Vagina (tissue), 2 donors: ENCODE results near the gene SETD3. TPM values are rescaled to one million over a fixed set of nuclear protein-coding genes. Genes with fewer than 3 reads are reported as not detected.
A peak's percentile ranks its signal among the peaks of the same experiment; 100 is the strongest.

Source experiments
- DNase-seq, 2 donors: peaks; one replicate each; pipeline ENCODE4 v3.0.0-alpha.2; 2017; ENCODE audit errors: extremely low spot score in 2 of 2
- H3K27ac ChIP-seq: fragments of 200-600 bp; sonication (generic); one replicate; pipeline ENCODE4 v1.5.1; 2019
- H3K27me3 ChIP-seq: fragments of 200-600 bp; sonication (generic); one replicate; pipeline ENCODE4 v1.5.1; 2019
- H3K36me3 ChIP-seq, 2 donors: fragments of 200-600 bp; sonication (generic); one replicate each; pipeline ENCODE4 v1.5.1; 2017 to 2019
- H3K4me1 ChIP-seq: fragments of 200-600 bp; sonication (generic); one replicate; pipeline ENCODE4 v1.5.1; 2019
- H3K4me3 ChIP-seq, 2 donors: fragments of 200-600 bp; sonication (generic); 1 replicate in 1 of 2; 2 replicates in 1 of 2; pipeline ENCODE4 v1.5.1; 2016 to 2019
- H3K9me3 ChIP-seq: fragments of 200-600 bp; sonication (generic); one replicate; pipeline ENCODE4 v1.5.1; 2019
- POLR2A ChIP-seq, 2 donors: fragments of 450-650 bp; IDR thresholded peaks; one replicate each; pipeline ENCODE4 v1.6.1; 2017; ENCODE audit warnings: antibody characterized with exemption in 2 of 2, mild to moderate bottlenecking in 2 of 2, moderate library complexity in 2 of 2
- POLR2AphosphoS5 ChIP-seq, 2 donors: sonication (generic); formaldehyde crosslinking; IDR thresholded peaks; one replicate each; pipeline ENCODE4 v1.9.0; 2017; ENCODE audit warnings: antibody characterized with exemption in 2 of 2, mild to moderate bottlenecking in 2 of 2, low read depth in 1 of 2; ENCODE audit not compliant: insufficient read depth in 1 of 2
- intact Hi-C: fragments of 100-400 bp; cut with DNase I; formaldehyde crosslinking; loops from one replicate; pipeline ENCODE4 v1.15.1; 2023
- total RNA-seq: library from RNA; depleted of rRNA; stranded (reverse); fragments of >200 nt; gene quantifications from one replicate; pipeline ENCODE4 v1.2.3, GENCODE V29; 2016
- TF ChIP-seq, protein P1 (sequence below), 3 experiments: fragments of 450-650 bp in 2 of 3; fragments of 200-600 bp in 1 of 3; sonication (generic) in 1 of 3; IDR thresholded peaks; one replicate each; pipeline ENCODE4 v1.5.1; 2017 to 2019; ENCODE audit warnings: antibody characterized with exemption in 3 of 3, mild to moderate bottlenecking in 2 of 3, moderate library complexity in 2 of 3

The SETD3 gene
- total RNA-seq, 1 donor from 2014 or later, result 49.8 TPM

DNA sequence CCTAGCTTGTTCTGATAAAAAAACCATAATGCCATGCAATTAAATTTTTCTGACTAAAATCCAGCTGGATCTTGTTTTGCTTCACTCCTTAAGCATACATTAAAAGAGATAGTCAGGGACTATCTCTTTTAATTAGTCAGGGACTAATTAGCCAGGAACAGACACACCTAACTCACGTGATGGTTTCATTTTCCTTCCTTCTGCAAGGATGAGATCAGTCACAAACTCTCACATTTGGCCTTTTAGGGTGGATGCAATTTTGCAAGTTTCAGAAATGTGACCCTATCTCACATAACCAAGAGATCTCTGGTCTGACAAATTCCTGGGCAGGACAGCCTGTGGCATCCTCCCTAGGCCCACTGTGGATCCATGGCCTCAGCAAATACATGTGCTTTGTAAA lies 62.4 kb downstream of the SETD3 start:
- H3K4me1 ChIP-seq, result no peaks in the 10 kb centered on the region
- intact Hi-C loops, result no loop called here
- TF ChIP-seq POLR2AphosphoS5 (IDR thresholded peaks at IDR 0.05; ENCODE audit: insufficient read depth in 1 of 2, low read depth in 1 of 2) (no peak), POLR2A (IDR thresholded peaks at IDR 0.05) (no peak)
- TF ChIP-seq, protein P1, sequence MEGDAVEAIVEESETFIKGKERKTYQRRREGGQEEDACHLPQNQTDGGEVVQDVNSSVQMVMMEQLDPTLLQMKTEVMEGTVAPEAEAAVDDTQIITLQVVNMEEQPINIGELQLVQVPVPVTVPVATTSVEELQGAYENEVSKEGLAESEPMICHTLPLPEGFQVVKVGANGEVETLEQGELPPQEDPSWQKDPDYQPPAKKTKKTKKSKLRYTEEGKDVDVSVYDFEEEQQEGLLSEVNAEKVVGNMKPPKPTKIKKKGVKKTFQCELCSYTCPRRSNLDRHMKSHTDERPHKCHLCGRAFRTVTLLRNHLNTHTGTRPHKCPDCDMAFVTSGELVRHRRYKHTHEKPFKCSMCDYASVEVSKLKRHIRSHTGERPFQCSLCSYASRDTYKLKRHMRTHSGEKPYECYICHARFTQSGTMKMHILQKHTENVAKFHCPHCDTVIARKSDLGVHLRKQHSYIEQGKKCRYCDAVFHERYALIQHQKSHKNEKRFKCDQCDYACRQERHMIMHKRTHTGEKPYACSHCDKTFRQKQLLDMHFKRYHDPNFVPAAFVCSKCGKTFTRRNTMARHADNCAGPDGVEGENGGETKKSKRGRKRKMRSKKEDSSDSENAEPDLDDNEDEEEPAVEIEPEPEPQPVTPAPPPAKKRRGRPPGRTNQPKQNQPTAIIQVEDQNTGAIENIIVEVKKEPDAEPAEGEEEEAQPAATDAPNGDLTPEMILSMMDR (IDR thresholded peaks at IDR 0.05), result no peak
- H3K9me3 ChIP-seq, result no peaks in the 10 kb centered on the region
- H3K27ac ChIP-seq, result no peak overlapping the region
- H3K36me3 ChIP-seq, result peaks cover 0 to under 1% of the 10 kb centered on the region in 2 donors
- no peaks in the 10 kb centered on the region for H3K27me3 ChIP-seq
- DNase-seq, result no peak
- H3K4me3 ChIP-seq, result no peak overlapping the region

GRCh38 chr14:99416909-99417308 lies 63.8 kb downstream of the SETD3 start:
- peaks cover 0 to 10% of the 10 kb centered on the region in 2 donors for H3K36me3 ChIP-seq
- no peak overlapping the region for H3K27ac ChIP-seq
- TF ChIP-seq, protein P1 (IDR thresholded peaks at IDR 0.05), result no peak
- TF ChIP-seq POLR2A (IDR thresholded peaks at IDR 0.05) (no peak), POLR2AphosphoS5 (IDR thresholded peaks at IDR 0.05; ENCODE audit: insufficient read depth in 1 of 2, low read depth in 1 of 2) (no peak)
- intact Hi-C loops, result no loop called here
- DNase-seq, result no peak
- no peaks in the 10 kb centered on the region for H3K4me1 ChIP-seq
- no peaks in the 10 kb centered on the region for H3K27me3 ChIP-seq
- no peaks in the 10 kb centered on the region for H3K9me3 ChIP-seq
- no peak overlapping the region for H3K4me3 ChIP-seq

- no peaks in the 10 kb centered on the region for H3K9me3 ChIP-seq
- no peaks in the 10 kb centered on the region for H3K27me3 ChIP-seq
- H3K4me1 ChIP-seq, result no peaks in the 10 kb centered on the region
- TF ChIP-seq, protein P1 (IDR thresholded peaks at IDR 0.05), result peak; percentile 28 to 74 (median 68)
- TF ChIP-seq POLR2A (IDR thresholded peaks at IDR 0.05) (no peak), POLR2AphosphoS5 (IDR thresholded peaks at IDR 0.05; ENCODE audit: insufficient read depth in 1 of 2, low read depth in 1 of 2) (peak in 1 of 2 donors; percentile 52)
- H3K27ac ChIP-seq, result no peak overlapping the region
- intact Hi-C loops, result no loop called here
- DNase-seq, result no peak
- H3K36me3 ChIP-seq, result peaks cover 0 to 10% of the 10 kb centered on the region in 2 donors
- H3K4me3 ChIP-seq, result no peak overlapping the region
Measured at GRCh38 chr14:99415496-99416281, 65.0 kb downstream of the SETD3 start.

DNA sequence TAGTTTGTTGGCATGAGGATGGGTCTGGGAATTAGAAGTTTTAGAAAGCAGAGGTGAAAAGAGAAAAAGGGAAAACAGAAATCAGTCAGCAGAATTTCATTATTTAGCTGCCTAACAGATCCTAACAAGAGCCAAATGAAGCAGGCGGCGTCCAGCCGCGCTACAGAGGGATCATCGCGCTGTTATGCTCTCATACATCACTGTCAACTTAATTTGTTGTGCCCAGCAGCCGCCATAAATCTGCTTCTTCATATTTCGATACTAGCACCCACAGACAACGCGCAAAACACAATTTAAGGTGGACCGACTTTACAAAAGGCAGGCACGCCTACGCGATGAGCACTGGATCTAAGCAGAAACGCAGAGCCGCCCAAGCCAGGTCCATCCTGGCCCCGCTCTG lies 66.7 kb downstream of the SETD3 start:
- Histone ChIP-seq H3K4me1 (no peaks in the 10 kb centered on the region), H3K9me3 (no peaks in the 10 kb centered on the region), H3K36me3 (peaks cover 0 to 19% of the 10 kb centered on the region in 2 donors), H3K27ac (no peak overlapping the region), H3K4me3 (no peak overlapping the region), H3K27me3 (no peaks in the 10 kb centered on the region)
- TF ChIP-seq POLR2A (IDR thresholded peaks at IDR 0.05), result no peak
- TF ChIP-seq, protein P1 (IDR thresholded peaks at IDR 0.05), result no peak
- TF ChIP-seq POLR2AphosphoS5 (IDR thresholded peaks at IDR 0.05; ENCODE audit: insufficient read depth in 1 of 2, low read depth in 1 of 2), result no peak
- DNase-seq, result no peak
- intact Hi-C loops, result no loop called here

DNA sequence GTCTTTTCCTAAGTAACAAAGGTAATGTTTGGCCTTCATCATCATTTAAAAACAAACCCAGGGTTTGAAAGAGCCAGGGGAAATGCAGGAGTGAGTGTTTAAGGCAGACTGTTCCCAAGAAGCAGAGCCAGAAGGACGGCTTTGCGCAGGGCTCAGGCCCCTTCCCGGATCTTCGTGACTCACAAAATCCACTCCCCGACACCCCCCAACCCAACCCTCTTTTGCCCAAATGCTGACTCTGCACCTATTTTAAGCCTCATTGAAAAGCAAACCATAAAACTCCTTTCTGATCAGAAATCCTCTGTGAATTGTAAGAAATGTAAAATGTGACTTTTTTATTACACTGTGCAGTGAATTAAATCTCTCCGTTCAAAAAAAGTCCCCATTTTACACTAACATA lies 67.5 kb downstream of the SETD3 start:
- H3K27ac ChIP-seq, result no peak overlapping the region
- H3K9me3 ChIP-seq, result no peaks in the 10 kb centered on the region
- no peak for DNase-seq
- intact Hi-C loops, result no loop called here
- no peak for TF ChIP-seq POLR2A (IDR thresholded peaks at IDR 0.05)
- TF ChIP-seq POLR2AphosphoS5 (IDR thresholded peaks at IDR 0.05; ENCODE audit: insufficient read depth in 1 of 2, low read depth in 1 of 2), result no peak
- TF ChIP-seq, protein P1 (IDR thresholded peaks at IDR 0.05), result no peak
- peaks cover 0 to 19% of the 10 kb centered on the region in 2 donors for H3K36me3 ChIP-seq
- H3K4me3 ChIP-seq, result no peak overlapping the region
- H3K4me1 ChIP-seq, result no peaks in the 10 kb centered on the region
- no peaks in the 10 kb centered on the region for H3K27me3 ChIP-seq
